PC-3 (cell line): Measurements from ENCODE around the gene RSRC1. TPM values are rescaled to one million over a fixed set of nuclear protein-coding genes. Genes with fewer than 3 reads are reported as not detected.

Experiments
- ATAC-seq: fragments of 200-7000 bp; cut with Tn5 transposase; 2 replicates; pipeline ENCODE4 v1.9.1; 2020; ENCODE audit warnings: mild to moderate bottlenecking, moderate library complexity
- BruUV-seq: library from RNA; stranded (reverse); fragments of 400-500 nt; replicated peaks from 2 replicates; lab custom pipeline; 2021; lab: Mats Ljungman, UMichigan
- CTCF ChIA-PET: fragments of 300-600 bp; sonication (Branson Sonifier 250); formaldehyde crosslinking; loops from one replicate; lab custom pipeline; 2022; ENCODE audit warnings: antibody characterized with exemption; lab: Charles Lee
- POLR2A ChIA-PET: fragments of 300-600 bp; sonication (Branson Sonifier 250); formaldehyde crosslinking; loops from one replicate; lab custom pipeline; 2022; ENCODE audit warnings: antibody characterized with exemption; ENCODE audit not compliant: unreplicated experiment; lab: Charles Lee
- DNase-seq: peaks from one replicate; pipeline ENCODE4 v3.0.0-alpha.2; 2015
- H2AFZ ChIP-seq: fragments of 300-600 bp; sonication (generic); 2 replicates; pipeline ENCODE4 v1.6.0; 2016; ENCODE audit warnings: antibody characterized with exemption, low read length
- H3F3A ChIP-seq: fragments of 300-600 bp; sonication (generic); one replicate; pipeline ENCODE4 v1.6.0; 2017; ENCODE audit warnings: antibody characterized with exemption, low read length, control low read depth, mild to moderate bottlenecking; ENCODE audit not compliant: unreplicated experiment
- H3K27ac ChIP-seq: fragments of 300-600 bp; sonication (generic); 2 replicates; pipeline ENCODE4 v1.5.1; 2016; ENCODE audit warnings: mild to moderate bottlenecking, low read length
- H3K27me3 ChIP-seq: fragments of 300-600 bp; sonication (generic); 2 replicates; pipeline ENCODE4 v1.6.1; 2016; ENCODE audit warnings: low read length, mixed read lengths
- H3K36me3 ChIP-seq: fragments of 300-600 bp; sonication (generic); 2 replicates; pipeline ENCODE4 v1.6.1; 2016; ENCODE audit warnings: low read depth, mixed run types, low read length, mixed read lengths
- H3K4me1 ChIP-seq: fragments of 300-600 bp; sonication (generic); 2 replicates; pipeline ENCODE4 v1.5.1; 2016; ENCODE audit warnings: low read length; ENCODE audit not compliant: insufficient read depth
- H3K4me2 ChIP-seq: fragments of 300-600 bp; sonication (generic); 2 replicates; pipeline ENCODE4 v1.6.0; 2016; ENCODE audit warnings: low read length
- H3K4me3 ChIP-seq: fragments of 300-600 bp; sonication (generic); 2 replicates; pipeline ENCODE4 v1.5.1; 2016; ENCODE audit warnings: mild to moderate bottlenecking, low read length, mixed read lengths
- H3K79me2 ChIP-seq: fragments of 300-600 bp; sonication (generic); 2 replicates; pipeline ENCODE4 v1.6.1; 2017; ENCODE audit warnings: low read length, mixed read lengths
- H3K9ac ChIP-seq: fragments of 300-600 bp; sonication (generic); 2 replicates; pipeline ENCODE4 v1.6.0; 2016; ENCODE audit warnings: mild to moderate bottlenecking, low read length
- H3K9me2 ChIP-seq: fragments of 300-600 bp; sonication (generic); replicated peaks from 2 replicates; pipeline ENCODE4 v1.6.1; 2016; ENCODE audit warnings: mixed run types, low read length, mixed read lengths
- H3K9me3 ChIP-seq: fragments of 300-600 bp; sonication (generic); 2 replicates; pipeline ENCODE4 v1.6.1; 2016; ENCODE audit warnings: low read length, mixed read lengths
- H4K20me1 ChIP-seq: fragments of 300-600 bp; sonication (generic); 2 replicates; pipeline ENCODE4 v1.6.1; 2016; ENCODE audit warnings: low read length, mixed read lengths
- CTCF ChIP-seq: fragments of 300-600 bp; sonication (generic); conservative IDR thresholded peaks from 2 replicates; pipeline ENCODE4 v1.5.1; 2017; ENCODE audit warnings: antibody characterized with exemption, low read depth, mild to moderate bottlenecking, low read length
- EZH2 ChIP-seq: fragments of 300-600 bp; sonication (generic); IDR thresholded peaks from one replicate; pipeline ENCODE4 v1.6.1; 2017; ENCODE audit warnings: antibody characterized with exemption, mild to moderate bottlenecking, low read length; ENCODE audit not compliant: unreplicated experiment
- EZH2phosphoT487 ChIP-seq: fragments of 300-600 bp; sonication (generic); IDR thresholded peaks from 2 replicates; pipeline ENCODE4 v1.6.1; 2018; ENCODE audit warnings: mild to moderate bottlenecking, antibody characterized with exemption, low read length, borderline replicate concordance
- intact Hi-C: fragments of 100-400 bp; cut with micrococcal nuclease; formaldehyde crosslinking; loops from 2 replicates; pipeline ENCODE4 v1.9.0; 2023
- total RNA-seq: library from RNA; depleted of rRNA; stranded (reverse); fragments of >200 nt; gene quantifications from 2 replicates; pipeline ENCODE4 v1.2.3, GENCODE V29; 2014

The RSRC1 gene
- total RNA-seq, 1 experiment from 2014 or later = 39.5 TPM

DNA sequence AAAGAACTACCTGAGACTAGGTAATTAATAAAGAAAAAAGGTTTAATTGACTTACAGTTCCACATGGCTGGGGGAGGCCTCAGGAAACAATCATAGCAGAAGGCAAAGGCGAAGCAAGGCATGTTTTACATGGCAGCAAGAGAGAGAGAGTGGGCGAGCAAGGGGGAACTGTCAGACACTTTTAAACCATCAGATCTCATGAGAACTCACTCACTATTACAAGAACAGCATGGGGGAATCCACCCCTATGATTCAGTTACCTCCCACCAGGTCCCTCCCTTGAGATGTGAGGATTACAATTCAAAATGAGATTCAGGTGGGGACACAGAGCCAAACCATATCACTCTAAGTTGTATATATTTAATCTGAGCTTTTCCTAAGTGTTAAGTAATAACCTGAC lies 382.1 kb downstream of the RSRC1 start:
- H3K36me3 ChIP-seq = no peaks in the 10 kb centered on the region
- no peak overlapping the region for H3K4me3 ChIP-seq
- BruUV-seq = no TSS peak
- H2AFZ ChIP-seq = no peak overlapping the region
- no peaks in the 10 kb centered on the region for H3K79me2 ChIP-seq
- no peak for DNase-seq
- H3K27ac ChIP-seq = no peak overlapping the region
- H3K27me3 ChIP-seq = no peaks in the 10 kb centered on the region
- intact Hi-C loops = no loop called here
- no peaks in the 10 kb centered on the region for H4K20me1 ChIP-seq
- no peaks in the 10 kb centered on the region for H3F3A ChIP-seq
- H3K4me2 ChIP-seq = no peak overlapping the region
- TF ChIP-seq EZH2phosphoT487 (no peak), CTCF (no peak), EZH2 (no peak)
- H3K4me1 ChIP-seq = 0 out of 2 replicates have a peak, but pooled peaks cover under 1% of the 10 kb centered on the region
- no peaks in the 10 kb centered on the region for H3K9me3 ChIP-seq
- no peak for ATAC-seq
- ChIA-PET POLR2A (no interaction called here), CTCF (no interaction called here)
- H3K9ac ChIP-seq = no peak overlapping the region
- no peaks in the 10 kb centered on the region for H3K9me2 ChIP-seq

DNA sequence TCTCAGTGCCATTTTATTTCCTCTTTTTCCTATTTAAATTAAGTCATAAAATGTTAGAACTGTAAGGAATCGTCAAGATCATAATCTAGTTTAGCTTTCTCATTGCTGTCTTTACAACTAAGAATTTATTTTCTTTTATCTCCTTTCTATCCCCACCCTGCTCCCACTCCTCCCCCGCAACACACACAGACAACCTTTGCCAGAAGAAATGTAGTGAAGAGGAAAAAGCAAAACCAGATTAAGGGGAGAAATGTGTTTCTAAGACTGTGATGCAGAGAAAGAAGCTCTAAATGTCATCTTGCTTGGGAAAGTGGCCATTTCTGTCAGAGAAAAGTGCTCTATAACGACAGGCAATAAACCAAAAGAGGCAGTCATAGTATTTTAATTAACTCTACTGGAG lies 382.8 kb downstream of the RSRC1 start:
- Histone ChIP-seq H3K36me3 (no peaks in the 10 kb centered on the region), H3K27me3 (no peaks in the 10 kb centered on the region), H4K20me1 (no peaks in the 10 kb centered on the region), H3K9me3 (no peaks in the 10 kb centered on the region), H2AFZ (no peak overlapping the region), H3K9ac (no peak overlapping the region), H3K79me2 (no peaks in the 10 kb centered on the region), H3K9me2 (no peaks in the 10 kb centered on the region), H3K4me3 (no peak overlapping the region), H3F3A (no peaks in the 10 kb centered on the region), H3K4me1 (no peaks in the 10 kb centered on the region), H3K4me2 (no peak overlapping the region), H3K27ac (no peak overlapping the region)
- DNase-seq = no peak
- ChIA-PET CTCF (no interaction called here), POLR2A (no interaction called here)
- BruUV-seq = no TSS peak
- intact Hi-C loops = no loop called here
- ATAC-seq = no peak
- TF ChIP-seq CTCF = no peak
- TF ChIP-seq EZH2phosphoT487 = no peak

GRCh38 chr3:158493931-158494330 lies 384.0 kb downstream of the RSRC1 start:
- no peak for ATAC-seq
- Histone ChIP-seq H3K4me1 (no peaks in the 10 kb centered on the region), H3K9ac (no peak overlapping the region), H3K9me3 (no peaks in the 10 kb centered on the region), H3K4me2 (no peak overlapping the region), H3K4me3 (no peak overlapping the region), H3K27me3 (no peaks in the 10 kb centered on the region), H3K36me3 (no peaks in the 10 kb centered on the region), H2AFZ (no peak overlapping the region), H3K9me2 (no peaks in the 10 kb centered on the region), H3F3A (no peaks in the 10 kb centered on the region), H3K79me2 (no peaks in the 10 kb centered on the region), H3K27ac (no peak overlapping the region), H4K20me1 (no peaks in the 10 kb centered on the region)
- no peak for DNase-seq
- ChIA-PET POLR2A (no interaction called here), CTCF (no interaction called here)
- intact Hi-C loops = no loop called here
- no TSS peak for BruUV-seq
- TF ChIP-seq EZH2phosphoT487 = no peak
- TF ChIP-seq EZH2 = no peak
- TF ChIP-seq CTCF = no peak
